ENCODE measurements around the gene CRTAC1. TPM values are rescaled to one million over a fixed set of nuclear protein-coding genes. Genes with fewer than 3 reads are reported as not detected.

Gene CRTAC1, protein sequence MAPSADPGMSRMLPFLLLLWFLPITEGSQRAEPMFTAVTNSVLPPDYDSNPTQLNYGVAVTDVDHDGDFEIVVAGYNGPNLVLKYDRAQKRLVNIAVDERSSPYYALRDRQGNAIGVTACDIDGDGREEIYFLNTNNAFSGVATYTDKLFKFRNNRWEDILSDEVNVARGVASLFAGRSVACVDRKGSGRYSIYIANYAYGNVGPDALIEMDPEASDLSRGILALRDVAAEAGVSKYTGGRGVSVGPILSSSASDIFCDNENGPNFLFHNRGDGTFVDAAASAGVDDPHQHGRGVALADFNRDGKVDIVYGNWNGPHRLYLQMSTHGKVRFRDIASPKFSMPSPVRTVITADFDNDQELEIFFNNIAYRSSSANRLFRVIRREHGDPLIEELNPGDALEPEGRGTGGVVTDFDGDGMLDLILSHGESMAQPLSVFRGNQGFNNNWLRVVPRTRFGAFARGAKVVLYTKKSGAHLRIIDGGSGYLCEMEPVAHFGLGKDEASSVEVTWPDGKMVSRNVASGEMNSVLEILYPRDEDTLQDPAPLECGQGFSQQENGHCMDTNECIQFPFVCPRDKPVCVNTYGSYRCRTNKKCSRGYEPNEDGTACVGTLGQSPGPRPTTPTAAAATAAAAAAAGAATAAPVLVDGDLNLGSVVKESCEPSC
- 0.07 and 0.50 TPM in 2 replicates for total RNA-seq

GRCh38 chr10:98030093-98030821 lies at the start of gene CRTAC1:
Gene CRTAC1 (minus strand): TSS chr10:98030621. CDS start chr10:98030472, 149 bp downstream.

DNA sequence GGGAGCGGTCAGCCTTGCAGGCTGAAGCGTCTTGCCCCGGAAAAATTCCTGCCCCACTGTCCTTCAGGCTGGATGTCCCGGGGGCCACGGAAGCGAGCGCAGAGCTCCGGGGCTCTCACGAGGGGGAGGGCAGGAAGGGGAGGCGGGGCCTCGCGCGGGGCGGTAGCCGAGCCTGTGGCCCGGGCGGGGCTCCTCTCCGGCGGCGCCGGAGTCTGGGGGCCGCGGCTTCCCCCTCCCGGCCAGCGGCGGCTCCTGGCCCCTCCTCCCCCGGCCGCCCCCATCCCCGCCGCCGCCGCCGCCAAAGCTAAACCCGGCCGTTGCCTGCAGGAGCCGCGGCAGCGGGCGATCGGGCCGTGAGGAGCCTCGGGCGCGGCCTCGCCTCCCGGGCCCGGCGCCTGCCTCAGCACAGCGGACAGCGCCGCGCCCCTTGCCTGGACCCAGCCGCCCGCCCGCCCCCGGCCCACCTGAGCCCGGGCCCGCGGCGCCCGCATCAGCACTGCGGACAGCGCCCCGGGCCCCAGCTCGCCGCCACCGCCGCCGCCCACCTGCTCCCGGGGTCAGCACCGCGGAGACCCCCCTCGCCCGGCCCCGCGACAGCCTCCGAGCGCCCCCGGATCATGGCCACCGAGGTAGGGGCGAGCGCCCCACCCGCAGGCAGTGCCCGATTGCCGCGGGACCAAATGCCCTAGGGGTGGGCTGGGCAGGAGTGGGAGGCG lies 180.6 kb downstream of the CRTAC1 start, which contains the start of gene GOLGA7B:
GOLGA7B (plus strand) TSS at position 157 of the 716 bp plus-strand sequence; CDS start at position 618, 461 bp downstream.

Other genes with a start within 250 kb of the CRTAC1 start
- under 0.01 and 0.03 TPM in 2 replicates for gene GOLGA7B, start 180.8 kb downstream of the CRTAC1 start, total RNA-seq
- gene R3HCC1L, start 104.0 kb upstream of the CRTAC1 start, total RNA-seq = 13.1 and 13.6 TPM in 2 replicates
- gene LOXL4, start 237.6 kb upstream of the CRTAC1 start, total RNA-seq = 28.7 and 138 TPM in 2 replicates

Data from smooth muscle cell of the pulmonary artery (primary cell).